ENCODE measurements around the gene TFDP1.

DNA sequence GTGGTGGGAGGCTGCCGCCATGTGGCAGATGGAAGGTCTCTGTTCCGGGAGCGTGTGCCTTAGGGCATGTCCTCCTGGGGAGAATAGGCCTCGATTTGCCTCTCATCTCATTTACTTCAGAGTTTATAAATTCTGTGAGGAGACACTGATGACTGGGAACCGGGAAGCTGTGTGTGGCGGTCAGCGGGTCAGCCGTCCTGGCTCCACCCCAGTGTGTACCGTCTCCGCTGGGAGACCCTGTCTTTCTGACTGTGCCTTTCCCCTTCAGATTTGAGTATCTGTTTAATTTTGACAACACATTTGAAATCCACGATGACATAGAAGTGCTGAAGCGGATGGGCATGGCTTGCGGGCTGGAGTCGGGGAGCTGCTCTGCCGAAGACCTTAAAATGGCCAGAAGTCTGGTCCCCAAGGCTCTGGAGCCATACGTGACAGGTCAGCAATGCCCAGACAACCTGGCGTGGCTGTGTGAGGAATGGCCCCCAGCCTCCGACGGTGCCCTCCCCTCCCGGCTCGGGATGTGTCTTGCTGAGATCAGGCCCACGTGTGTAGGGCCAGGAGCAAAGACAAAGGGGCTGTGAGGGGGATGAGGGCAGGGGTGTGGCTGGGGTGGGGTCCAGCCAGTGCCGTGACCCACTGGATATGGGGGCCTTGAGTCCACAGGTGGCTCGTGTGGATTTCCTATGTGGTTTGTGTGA is 51.9 kb downstream of the TFDP1 start:
- TF ChIP-seq CTCF (IDR thresholded peaks at IDR 0.05) (no peak), POLR2A (IDR thresholded peaks at IDR 0.05) (no peak), EP300 (IDR thresholded peaks at IDR 0.05) (no peak)
